ENCODE measurements around the gene VN1R5.

GRCh38 chr1:247299723-247300381 lies 44.0 kb downstream of the VN1R5 start:
- no peak for TF ChIP-seq CTCF (IDR thresholded peaks at IDR 0.05)
- TF ChIP-seq POLR2A (IDR thresholded peaks at IDR 0.05), result no peak
